Epithelial cell of esophagus (primary cell): ENCODE measurements around the gene RBM28.

Source experiments
- DNase-seq: peaks from one replicate; pipeline ENCODE4 v3.0.0; 2010; ENCODE audit warnings: low read depth
- H3K4me3 ChIP-seq: 2 replicates; pipeline ENCODE4 v1.5.1; 2011; ENCODE audit warnings: mild to moderate bottlenecking, low read length, control low read depth
- TF ChIP-seq, protein P1 (sequence below): IDR thresholded peaks from 2 replicates; pipeline ENCODE4 v1.5.1; 2011; ENCODE audit warnings: low read depth, mild to moderate bottlenecking, low read length, control low read depth, inconsistent platforms; ENCODE audit not compliant: insufficient read depth; ENCODE audit errors: missing control alignments

Gene RBM28

DNA sequence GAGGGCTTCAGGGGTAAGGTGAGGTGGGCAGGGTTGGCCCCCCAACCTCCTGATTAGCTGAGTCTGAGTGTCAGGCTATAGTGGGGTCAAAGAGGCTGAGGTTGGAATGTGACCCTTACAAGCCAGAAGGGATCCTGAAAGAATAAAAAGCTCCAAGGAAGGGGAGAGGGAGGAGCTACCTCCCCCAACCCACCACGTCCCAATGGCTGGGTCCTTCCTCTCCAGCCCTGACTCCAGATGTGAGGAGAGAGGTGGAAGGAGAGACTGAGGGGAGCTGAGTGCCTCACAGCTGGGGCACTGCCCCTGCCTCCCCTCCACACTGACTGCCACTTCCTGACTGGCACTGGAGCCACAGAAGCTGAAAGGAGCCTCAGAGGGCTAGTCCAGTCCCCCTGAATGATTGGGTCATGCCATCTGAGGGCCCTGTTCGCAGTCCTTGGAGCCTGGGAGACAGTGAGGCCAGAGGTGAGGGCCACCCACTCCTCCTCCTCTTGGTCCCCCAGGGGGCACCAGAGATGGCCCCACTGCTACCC, 45.4 kb upstream of the RBM28 start:
- DNase-seq = no peak
- TF ChIP-seq, protein P1, sequence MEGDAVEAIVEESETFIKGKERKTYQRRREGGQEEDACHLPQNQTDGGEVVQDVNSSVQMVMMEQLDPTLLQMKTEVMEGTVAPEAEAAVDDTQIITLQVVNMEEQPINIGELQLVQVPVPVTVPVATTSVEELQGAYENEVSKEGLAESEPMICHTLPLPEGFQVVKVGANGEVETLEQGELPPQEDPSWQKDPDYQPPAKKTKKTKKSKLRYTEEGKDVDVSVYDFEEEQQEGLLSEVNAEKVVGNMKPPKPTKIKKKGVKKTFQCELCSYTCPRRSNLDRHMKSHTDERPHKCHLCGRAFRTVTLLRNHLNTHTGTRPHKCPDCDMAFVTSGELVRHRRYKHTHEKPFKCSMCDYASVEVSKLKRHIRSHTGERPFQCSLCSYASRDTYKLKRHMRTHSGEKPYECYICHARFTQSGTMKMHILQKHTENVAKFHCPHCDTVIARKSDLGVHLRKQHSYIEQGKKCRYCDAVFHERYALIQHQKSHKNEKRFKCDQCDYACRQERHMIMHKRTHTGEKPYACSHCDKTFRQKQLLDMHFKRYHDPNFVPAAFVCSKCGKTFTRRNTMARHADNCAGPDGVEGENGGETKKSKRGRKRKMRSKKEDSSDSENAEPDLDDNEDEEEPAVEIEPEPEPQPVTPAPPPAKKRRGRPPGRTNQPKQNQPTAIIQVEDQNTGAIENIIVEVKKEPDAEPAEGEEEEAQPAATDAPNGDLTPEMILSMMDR = no peak
- H3K4me3 ChIP-seq = no peak overlapping the region

DNA sequence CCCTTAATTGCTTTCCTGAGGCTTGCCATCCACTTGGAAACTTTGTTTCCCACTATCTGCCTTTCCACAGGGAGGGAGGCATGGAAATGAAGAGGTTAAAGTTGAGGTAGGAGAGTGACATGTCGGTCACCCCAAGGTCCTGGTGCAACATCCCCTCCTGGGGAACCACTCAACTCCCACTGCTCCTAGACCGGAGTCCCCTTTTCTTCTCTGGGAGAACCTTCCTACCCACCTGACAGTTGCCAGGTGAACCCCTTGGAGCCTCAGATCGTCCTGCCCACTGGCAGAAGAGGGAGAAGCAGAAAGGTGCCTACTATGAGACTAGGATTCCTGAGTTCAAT, 44.4 kb upstream of the RBM28 start:
- no peak for DNase-seq
- no peak overlapping the region for H3K4me3 ChIP-seq
- TF ChIP-seq, protein P1 = no peak

DNA sequence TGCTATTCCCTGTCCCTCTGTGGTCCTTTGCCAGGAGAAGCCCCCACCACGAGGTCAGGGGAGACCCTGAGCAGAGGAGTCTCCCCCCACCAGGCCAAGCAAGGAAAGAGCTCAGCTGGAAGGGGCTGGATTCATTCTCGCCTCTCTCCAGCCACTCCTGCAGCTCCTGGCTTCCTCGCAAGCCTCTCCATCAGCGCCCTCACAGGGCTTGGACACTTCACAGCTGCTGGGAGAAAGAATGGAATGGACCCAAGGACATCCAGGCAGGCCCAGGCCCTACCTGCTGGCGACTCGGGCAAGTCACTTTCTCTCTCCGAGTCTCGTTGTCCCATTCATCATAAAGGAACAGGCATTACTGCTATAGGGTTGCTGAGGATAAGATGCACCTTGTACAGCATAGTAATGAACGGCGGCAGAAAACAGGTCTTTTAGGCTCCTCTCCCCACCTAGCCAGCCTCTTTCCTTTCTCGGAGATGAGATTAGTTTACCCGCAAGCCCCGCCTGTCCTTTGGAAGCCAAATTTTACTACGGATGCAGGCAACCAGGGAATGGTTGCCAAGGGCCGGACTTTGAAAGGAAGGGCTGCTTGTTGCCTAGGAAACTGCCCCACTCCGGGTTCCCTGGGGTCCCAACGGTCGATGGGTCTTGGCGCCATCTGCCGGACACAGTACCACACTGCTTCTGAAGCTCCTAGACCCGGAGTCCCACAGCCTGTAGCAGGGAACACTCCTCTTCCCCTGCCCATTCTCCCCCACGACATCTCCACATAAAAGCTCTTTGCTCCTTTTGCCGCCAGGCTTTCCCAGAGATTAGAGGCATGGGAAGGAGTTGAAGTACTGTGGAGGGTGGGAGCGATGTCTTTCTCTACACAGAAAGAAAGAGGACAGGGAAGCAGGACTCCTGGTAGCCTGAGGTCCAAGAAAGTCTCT, 43.8 kb upstream of the RBM28 start:
- H3K4me3 ChIP-seq = no peak overlapping the region
- TF ChIP-seq, protein P1 = peak; percentile 92
- peak; percentile 58 for DNase-seq

DNA sequence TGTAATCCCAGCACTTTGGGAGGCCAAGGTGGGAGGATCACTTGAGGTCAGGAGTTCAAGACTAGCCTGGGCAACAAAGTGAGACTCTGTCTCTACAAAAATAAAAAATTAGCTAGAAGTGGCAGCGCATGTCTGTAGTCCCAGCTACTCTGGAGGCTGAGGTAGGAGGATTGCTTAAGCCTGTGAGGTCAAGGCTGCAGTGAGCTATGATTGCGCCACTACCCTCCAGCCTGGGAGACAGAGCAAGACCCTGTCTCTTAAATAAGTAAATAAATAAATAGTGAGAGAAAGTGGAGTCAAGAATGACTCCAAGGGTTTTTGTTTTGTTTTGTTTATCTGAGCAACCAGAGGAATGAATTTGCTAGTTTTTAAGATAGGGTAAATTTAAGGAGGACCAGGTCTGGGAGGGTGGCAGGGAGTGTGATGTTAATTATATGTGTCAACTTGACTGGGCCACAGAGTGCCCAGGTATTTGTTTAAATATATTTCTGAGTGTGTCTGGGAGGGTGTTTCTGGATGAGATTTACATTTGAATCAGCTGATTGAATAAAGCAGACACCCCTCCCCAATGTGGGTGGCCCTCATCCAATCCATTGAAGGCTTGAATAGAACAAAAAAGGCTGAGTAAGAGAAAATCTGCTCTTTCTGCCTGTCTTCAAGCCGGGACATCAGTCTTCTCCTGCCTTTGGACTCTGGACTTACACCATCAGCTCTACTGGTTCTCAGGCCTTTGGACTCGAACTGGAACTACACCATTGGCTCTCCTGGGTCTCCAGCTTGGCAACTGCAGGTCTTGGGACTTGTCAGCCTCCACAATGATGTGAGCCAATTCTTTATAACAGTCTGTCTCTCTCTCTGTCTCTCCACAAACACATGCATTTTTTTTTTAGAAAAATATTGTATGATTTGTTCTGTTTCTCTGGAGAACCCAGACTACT, 42.5 kb upstream of the RBM28 start:
- TF ChIP-seq, protein P1 = no peak
- H3K4me3 ChIP-seq = no peak overlapping the region
- no peak for DNase-seq

DNA sequence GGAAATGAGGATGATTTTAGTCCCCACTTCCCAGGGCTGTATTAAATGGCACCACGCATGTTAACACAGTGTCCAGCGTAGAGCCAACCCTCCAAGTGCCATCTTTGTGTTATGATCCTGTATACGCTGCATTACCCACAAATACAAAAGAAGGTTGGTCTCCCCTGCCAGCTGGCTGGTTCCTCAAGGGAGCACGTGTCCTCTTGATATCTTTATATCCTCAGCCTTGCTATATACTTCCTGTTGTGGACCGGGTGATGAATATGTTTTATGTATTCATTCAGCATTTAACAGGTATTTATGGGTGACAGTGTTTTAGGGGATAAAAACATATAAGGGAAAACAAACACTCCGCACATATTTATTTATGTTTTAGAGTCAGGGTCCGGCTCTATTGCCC, 41.0 kb upstream of the RBM28 start:
- no peak overlapping the region for H3K4me3 ChIP-seq

DNA sequence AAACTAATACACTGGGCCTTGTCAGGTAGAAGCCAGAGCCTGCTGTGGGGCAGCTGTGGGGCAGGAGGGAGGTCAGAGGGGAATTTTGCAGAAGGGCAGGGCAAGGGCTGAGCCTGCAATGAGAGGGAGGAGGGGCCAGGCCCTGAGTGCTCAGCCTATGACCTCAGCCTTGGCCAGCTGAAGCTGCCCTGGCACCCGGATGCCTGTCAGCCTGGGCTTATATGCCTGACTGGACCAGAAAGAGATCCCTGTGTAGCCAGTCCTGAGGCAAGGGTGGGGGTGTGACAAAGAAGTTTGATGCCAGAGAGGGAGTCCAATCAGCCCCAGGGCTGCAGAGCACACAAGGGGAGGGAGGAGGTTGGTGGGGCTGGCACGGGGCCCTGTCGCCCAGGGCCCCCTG, 40.1 kb upstream of the RBM28 start:
- TF ChIP-seq, protein P1 = no peak
- no peak for DNase-seq
- H3K4me3 ChIP-seq = no peak overlapping the region

More for the DNA sequence above, 41.0 kb upstream of the RBM28 start:
- TF ChIP-seq, protein P1 = no peak
- no peak for DNase-seq
